Neural progenitor cell (in vitro differentiated cells): ENCODE data around the gene CCDC184.

Experiments
- EZH2 ChIP-seq: fragments of 200-600 bp; sonication (generic); IDR thresholded peaks from 2 replicates; pipeline ENCODE4 v1.6.1; 2017; ENCODE audit warnings: antibody characterized with exemption, mild to moderate bottlenecking, moderate library complexity
- EZH2phosphoT487 ChIP-seq: fragments of 200-600 bp; sonication (generic); IDR thresholded peaks from 2 replicates; pipeline ENCODE4 v1.6.1; 2017; ENCODE audit warnings: antibody characterized with exemption
- TF ChIP-seq, protein P1 (sequence below): fragments of 200-600 bp; sonication (generic); IDR thresholded peaks from 2 replicates; pipeline ENCODE4 v1.5.1; 2017; ENCODE audit warnings: antibody characterized with exemption, mild to moderate bottlenecking

- TF ChIP-seq, protein P1, sequence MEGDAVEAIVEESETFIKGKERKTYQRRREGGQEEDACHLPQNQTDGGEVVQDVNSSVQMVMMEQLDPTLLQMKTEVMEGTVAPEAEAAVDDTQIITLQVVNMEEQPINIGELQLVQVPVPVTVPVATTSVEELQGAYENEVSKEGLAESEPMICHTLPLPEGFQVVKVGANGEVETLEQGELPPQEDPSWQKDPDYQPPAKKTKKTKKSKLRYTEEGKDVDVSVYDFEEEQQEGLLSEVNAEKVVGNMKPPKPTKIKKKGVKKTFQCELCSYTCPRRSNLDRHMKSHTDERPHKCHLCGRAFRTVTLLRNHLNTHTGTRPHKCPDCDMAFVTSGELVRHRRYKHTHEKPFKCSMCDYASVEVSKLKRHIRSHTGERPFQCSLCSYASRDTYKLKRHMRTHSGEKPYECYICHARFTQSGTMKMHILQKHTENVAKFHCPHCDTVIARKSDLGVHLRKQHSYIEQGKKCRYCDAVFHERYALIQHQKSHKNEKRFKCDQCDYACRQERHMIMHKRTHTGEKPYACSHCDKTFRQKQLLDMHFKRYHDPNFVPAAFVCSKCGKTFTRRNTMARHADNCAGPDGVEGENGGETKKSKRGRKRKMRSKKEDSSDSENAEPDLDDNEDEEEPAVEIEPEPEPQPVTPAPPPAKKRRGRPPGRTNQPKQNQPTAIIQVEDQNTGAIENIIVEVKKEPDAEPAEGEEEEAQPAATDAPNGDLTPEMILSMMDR: no peak
- no peak for TF ChIP-seq EZH2
- TF ChIP-seq EZH2phosphoT487: no peak
Observed at GRCh38 chr12:48221645-48222044, 38.2 kb downstream of the CCDC184 start.
